Measurements from ENCODE around the gene HIF1A. TPM values are rescaled to one million over a fixed set of nuclear protein-coding genes. Genes with fewer than 3 reads are reported as not detected.
A peak's percentile ranks its signal among the peaks of the same experiment; 100 is the strongest.
"Not testable (repeated sequence)": the region's sequence is repeated elsewhere in the genome, so short reads cannot be mapped to it uniquely, and the experiment has no call there.

HIF1A gene
- total RNA-seq = 100 to 1,000 TPM; 175 to 204 TPM
- total RNA-seq = 224 to 232 reads per million in 2 donors

- no peaks in the 10 kb centered on the region for H3K9me3 ChIP-seq (ENCODE audit: control insufficient read depth, low read length, poor library complexity, severe bottlenecking)
- Mint-ChIP-seq H3K27ac (peak within 1 kb of the TSS; percentile 96), H3K4me1 (peaks cover 46% of the 10 kb centered on the region), H3K27me3 (no peaks in the 10 kb centered on the region), H3K36me3 (ENCODE audit: low read depth) (no peaks in the 10 kb centered on the region), H3K4me3 (peak within 1 kb of the TSS; percentile 96)
- DNase-seq = peak; percentile 89 to 95 (median 95)
- peak; percentile 96 for ATAC-seq
These were observed at the start of gene HIF1A for GRCh38 chr14:61694830-61695694. Gene HIF1A (plus strand): TSS chr14:61695513. CDS start chr14:61695805, 292 bp downstream.

GRCh38 chr14:61646366-61647116, 48.8 kb upstream of the HIF1A start:
- H3K36me3 Mint-ChIP-seq (ENCODE audit: low read depth) = peaks cover 2% of the 10 kb centered on the region
- no peaks in the 10 kb centered on the region for H3K27me3 Mint-ChIP-seq
- no peaks in the 10 kb centered on the region for H3K9me3 ChIP-seq (ENCODE audit: control insufficient read depth, low read length, poor library complexity, severe bottlenecking)
- DNase-seq (no peak), ATAC-seq (no peak)
- no peak overlapping the region for H3K4me3 Mint-ChIP-seq
- peaks cover 27% of the 10 kb centered on the region for H3K4me1 Mint-ChIP-seq
- no peak overlapping the region for H3K27ac Mint-ChIP-seq

- Mint-ChIP-seq H3K27me3 (no peaks in the 10 kb centered on the region), H3K4me1 (peaks cover 27% of the 10 kb centered on the region), H3K27ac (peak overlapping the region; percentile 1), H3K4me3 (no peak overlapping the region), H3K36me3 (ENCODE audit: low read depth) (no peaks in the 10 kb centered on the region)
- DNase-seq = no peak
- H3K9me3 ChIP-seq (ENCODE audit: control insufficient read depth, low read length, poor library complexity, severe bottlenecking) = no peaks in the 10 kb centered on the region
- ATAC-seq = no peak
These were observed 47.6 kb upstream of the HIF1A start for GRCh38 chr14:61647704-61648103.

- no peaks in the 10 kb centered on the region for H3K36me3 Mint-ChIP-seq (ENCODE audit: low read depth)
- peak overlapping the region; percentile 1 for H3K27ac Mint-ChIP-seq
- DNase-seq (no peak), ATAC-seq (no peak)
- H3K4me1 Mint-ChIP-seq = peaks cover 29% of the 10 kb centered on the region
- H3K4me3 Mint-ChIP-seq = no peak overlapping the region
- no peaks in the 10 kb centered on the region for H3K9me3 ChIP-seq (ENCODE audit: control insufficient read depth, low read length, poor library complexity, severe bottlenecking)
- no peaks in the 10 kb centered on the region for H3K27me3 Mint-ChIP-seq
These were observed 46.9 kb upstream of the HIF1A start for GRCh38 chr14:61648377-61648776.

- H3K9me3 ChIP-seq (ENCODE audit: control insufficient read depth, low read length, poor library complexity, severe bottlenecking) = no peaks in the 10 kb centered on the region
- H3K36me3 Mint-ChIP-seq (ENCODE audit: low read depth) = no peaks in the 10 kb centered on the region
- H3K4me1 Mint-ChIP-seq = peaks cover 28% of the 10 kb centered on the region
- ATAC-seq (peak; percentile 80), DNase-seq (no peak)
- peak overlapping the region; percentile 67 for H3K27ac Mint-ChIP-seq
- H3K27me3 Mint-ChIP-seq = no peaks in the 10 kb centered on the region
- H3K4me3 Mint-ChIP-seq = peak overlapping the region; percentile 74
These were observed 46.0 kb upstream of the HIF1A start for GRCh38 chr14:61649283-61649682.

GRCh38 chr14:61651355-61651754, 44.0 kb upstream of the HIF1A start:
- Mint-ChIP-seq H3K36me3 (ENCODE audit: low read depth) (no peaks in the 10 kb centered on the region), H3K27ac (no peak overlapping the region), H3K4me1 (peaks cover 32% of the 10 kb centered on the region), H3K27me3 (no peaks in the 10 kb centered on the region), H3K4me3 (no peak overlapping the region)
- DNase-seq (no peak), ATAC-seq (no peak)
- no peaks in the 10 kb centered on the region for H3K9me3 ChIP-seq (ENCODE audit: control insufficient read depth, low read length, poor library complexity, severe bottlenecking)

GRCh38 chr14:61652526-61653262, 42.6 kb upstream of the HIF1A start:
- H3K36me3 Mint-ChIP-seq (ENCODE audit: low read depth) = no peaks in the 10 kb centered on the region
- H3K4me3 Mint-ChIP-seq = no peak overlapping the region
- no peak for DNase-seq
- no peak for ATAC-seq
- H3K4me1 Mint-ChIP-seq = peaks cover 30% of the 10 kb centered on the region
- no peaks in the 10 kb centered on the region for H3K27me3 Mint-ChIP-seq
- H3K9me3 ChIP-seq (ENCODE audit: control insufficient read depth, low read length, poor library complexity, severe bottlenecking) = no peaks in the 10 kb centered on the region
- H3K27ac Mint-ChIP-seq = peak overlapping the region; percentile 30

- no peaks in the 10 kb centered on the region for H3K9me3 ChIP-seq (ENCODE audit: control insufficient read depth, low read length, poor library complexity, severe bottlenecking)
- Mint-ChIP-seq H3K4me3 (no peak overlapping the region), H3K27me3 (no peaks in the 10 kb centered on the region), H3K36me3 (ENCODE audit: low read depth) (no peaks in the 10 kb centered on the region), H3K27ac (peak overlapping the region; percentile 30), H3K4me1 (peaks cover 23% of the 10 kb centered on the region)
- DNase-seq = no peak
- no peak for ATAC-seq
These were observed 41.8 kb upstream of the HIF1A start for GRCh38 chr14:61653507-61653906.

GRCh38 chr14:61654026-61654425, 41.3 kb upstream of the HIF1A start:
- Mint-ChIP-seq H3K4me1 (peaks cover 20% of the 10 kb centered on the region), H3K36me3 (ENCODE audit: low read depth) (no peaks in the 10 kb centered on the region), H3K27ac (peak overlapping the region; percentile 79), H3K27me3 (no peaks in the 10 kb centered on the region), H3K4me3 (no peak overlapping the region)
- DNase-seq = no peak
- H3K9me3 ChIP-seq (ENCODE audit: control insufficient read depth, low read length, poor library complexity, severe bottlenecking) = no peaks in the 10 kb centered on the region
- ATAC-seq = no peak

- Mint-ChIP-seq H3K27ac (peak overlapping the region; percentile 81), H3K4me3 (no peak overlapping the region), H3K36me3 (ENCODE audit: low read depth) (no peaks in the 10 kb centered on the region), H3K4me1 (peaks cover 24% of the 10 kb centered on the region), H3K27me3 (no peaks in the 10 kb centered on the region)
- no peaks in the 10 kb centered on the region for H3K9me3 ChIP-seq (ENCODE audit: control insufficient read depth, low read length, poor library complexity, severe bottlenecking)
- no peak for DNase-seq
- ATAC-seq = no peak
These were observed 39.5 kb upstream of the HIF1A start for GRCh38 chr14:61655777-61656176.

- no peak overlapping the region for H3K4me3 Mint-ChIP-seq
- no peaks in the 10 kb centered on the region for H3K9me3 ChIP-seq (ENCODE audit: control insufficient read depth, low read length, poor library complexity, severe bottlenecking)
- ATAC-seq (peak; percentile 43), DNase-seq (no peak)
- no peaks in the 10 kb centered on the region for H3K27me3 Mint-ChIP-seq
- H3K27ac Mint-ChIP-seq = peak overlapping the region; percentile 81
- peaks cover 28% of the 10 kb centered on the region for H3K4me1 Mint-ChIP-seq
- no peaks in the 10 kb centered on the region for H3K36me3 Mint-ChIP-seq (ENCODE audit: low read depth)
These were observed 39.0 kb upstream of the HIF1A start for GRCh38 chr14:61656341-61656740.

- H3K27me3 Mint-ChIP-seq; H3K27ac Mint-ChIP-seq; H3K4me3 Mint-ChIP-seq; ATAC-seq; H3K9me3 ChIP-seq (ENCODE audit: control insufficient read depth, low read length, poor library complexity, severe bottlenecking); H3K36me3 Mint-ChIP-seq (ENCODE audit: low read depth); DNase-seq: not testable (repeated sequence)
- H3K4me1 Mint-ChIP-seq = peaks cover 40% of the 10 kb centered on the region
These were observed 37.2 kb upstream of the HIF1A start for GRCh38 chr14:61658111-61658510.

GRCh38 chr14:61659582-61659981, 35.7 kb upstream of the HIF1A start:
- H3K9me3 ChIP-seq (ENCODE audit: control insufficient read depth, low read length, poor library complexity, severe bottlenecking) = no peaks in the 10 kb centered on the region
- Mint-ChIP-seq H3K27ac (peak overlapping the region; percentile 98), H3K4me3 (no peak overlapping the region), H3K4me1 (peaks cover 41% of the 10 kb centered on the region), H3K36me3 (ENCODE audit: low read depth) (no peaks in the 10 kb centered on the region), H3K27me3 (no peaks in the 10 kb centered on the region)
- ATAC-seq = no peak
- DNase-seq = no peak
